MM.1S (cell line): ENCODE measurements around the gene NSD1.

Source experiments
- EZH2 ChIP-seq: fragments of 300-600 bp; sonication (generic); optimal IDR thresholded peaks from 2 replicates; pipeline ENCODE3; 2017; ENCODE audit warnings: low read depth, mild to moderate bottlenecking, antibody characterized with exemption, low read length, mixed read lengths
- TF ChIP-seq, protein P1 (sequence below): fragments of 300-600 bp; sonication (generic); IDR thresholded peaks from 2 replicates; pipeline ENCODE4 v1.5.1; 2016; ENCODE audit warnings: antibody characterized with exemption, low read length, mixed read lengths

- TF ChIP-seq, protein P1, sequence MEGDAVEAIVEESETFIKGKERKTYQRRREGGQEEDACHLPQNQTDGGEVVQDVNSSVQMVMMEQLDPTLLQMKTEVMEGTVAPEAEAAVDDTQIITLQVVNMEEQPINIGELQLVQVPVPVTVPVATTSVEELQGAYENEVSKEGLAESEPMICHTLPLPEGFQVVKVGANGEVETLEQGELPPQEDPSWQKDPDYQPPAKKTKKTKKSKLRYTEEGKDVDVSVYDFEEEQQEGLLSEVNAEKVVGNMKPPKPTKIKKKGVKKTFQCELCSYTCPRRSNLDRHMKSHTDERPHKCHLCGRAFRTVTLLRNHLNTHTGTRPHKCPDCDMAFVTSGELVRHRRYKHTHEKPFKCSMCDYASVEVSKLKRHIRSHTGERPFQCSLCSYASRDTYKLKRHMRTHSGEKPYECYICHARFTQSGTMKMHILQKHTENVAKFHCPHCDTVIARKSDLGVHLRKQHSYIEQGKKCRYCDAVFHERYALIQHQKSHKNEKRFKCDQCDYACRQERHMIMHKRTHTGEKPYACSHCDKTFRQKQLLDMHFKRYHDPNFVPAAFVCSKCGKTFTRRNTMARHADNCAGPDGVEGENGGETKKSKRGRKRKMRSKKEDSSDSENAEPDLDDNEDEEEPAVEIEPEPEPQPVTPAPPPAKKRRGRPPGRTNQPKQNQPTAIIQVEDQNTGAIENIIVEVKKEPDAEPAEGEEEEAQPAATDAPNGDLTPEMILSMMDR = no peak
- TF ChIP-seq EZH2 = no peak
Observed at GRCh38 chr5:177116631-177117373, 16.8 kb upstream of the NSD1 start.
